PC-9 (cell line): ENCODE results near the gene USP9X. TPM values are rescaled to one million over a fixed set of nuclear protein-coding genes. Genes with fewer than 3 reads are reported as not detected.

Source experiments
- BruUV-seq: library from RNA; stranded (reverse); fragments of 400-500 nt; replicated peaks from 2 replicates; lab custom pipeline; 2021; lab: Mats Ljungman, UMichigan
- CTCF ChIA-PET: fragments of 300-600 bp; sonication (Branson Sonifier 250); formaldehyde crosslinking; loops from one replicate; lab custom pipeline; 2022; ENCODE audit warnings: antibody characterized with exemption; lab: Charles Lee
- POLR2A ChIA-PET: fragments of 300-600 bp; sonication (Branson Sonifier 250); formaldehyde crosslinking; loops from one replicate; lab custom pipeline; 2022; ENCODE audit warnings: antibody characterized with exemption; ENCODE audit not compliant: unreplicated experiment; lab: Charles Lee
- DNase-seq, 2 experiments: peaks; one replicate each; pipeline versions ENCODE4 v3.0.0 to v3.0.0-alpha.2; 2015 to 2022; ENCODE audit warnings: mixed read lengths in 1 of 2
- H2AFZ ChIP-seq: fragments of 200-600 bp; sonication (generic); 2 replicates; pipeline ENCODE4 v1.8.1; 2017; ENCODE audit warnings: antibody characterized with exemption
- H3F3A ChIP-seq: fragments of 200-600 bp; sonication (generic); 2 replicates; pipeline ENCODE4 v1.8.1; 2017; ENCODE audit warnings: antibody characterized with exemption, mild to moderate bottlenecking, low read depth; ENCODE audit not compliant: insufficient read depth
- H3K27ac ChIP-seq: fragments of 200-600 bp; sonication (generic); 2 replicates; pipeline ENCODE4 v1.6.1; 2016; ENCODE audit warnings: mixed run types
- H3K27me3 ChIP-seq: fragments of 200-600 bp; sonication (generic); 2 replicates; pipeline ENCODE4 v1.6.1; 2016; ENCODE audit warnings: low read depth, mixed run types; ENCODE audit not compliant: insufficient read depth
- H3K36me3 ChIP-seq: fragments of 200-600 bp; sonication (generic); 2 replicates; pipeline ENCODE4 v1.6.1; 2016; ENCODE audit warnings: low read depth, mixed run types
- H3K4me1 ChIP-seq: fragments of 200-600 bp; sonication (generic); replicated peaks from 2 replicates; pipeline ENCODE4 v1.6.1; 2016; ENCODE audit warnings: mixed run types; ENCODE audit not compliant: insufficient read depth
- H3K4me2 ChIP-seq: fragments of 200-600 bp; sonication (generic); 2 replicates; pipeline ENCODE4 v1.6.1; 2017; ENCODE audit warnings: mixed run types
- H3K4me3 ChIP-seq: fragments of 200-600 bp; sonication (generic); 2 replicates; pipeline ENCODE4 v1.6.1; 2016; ENCODE audit warnings: mixed run types
- H3K79me2 ChIP-seq: fragments of 200-600 bp; sonication (generic); 2 replicates; pipeline ENCODE4 v1.6.1; 2017; ENCODE audit warnings: low read depth, mixed run types
- H3K9me2 ChIP-seq: fragments of 200-600 bp; sonication (generic); 2 replicates; pipeline ENCODE4 v1.8.1; 2017; ENCODE audit warnings: mild to moderate bottlenecking; ENCODE audit not compliant: insufficient read depth
- H3K9me3 ChIP-seq: fragments of 200-600 bp; sonication (generic); 2 replicates; pipeline ENCODE4 v1.8.1; 2016; ENCODE audit warnings: low read depth; ENCODE audit not compliant: insufficient read depth
- H4K20me1 ChIP-seq: fragments of 200-600 bp; sonication (generic); 2 replicates; pipeline ENCODE4 v1.8.1; 2017; ENCODE audit not compliant: insufficient read depth
- EZH2 ChIP-seq: fragments of 200-600 bp; sonication (generic); IDR thresholded peaks from 2 replicates; pipeline ENCODE4 v1.8.0; 2017; ENCODE audit warnings: antibody characterized with exemption, low read depth
- intact Hi-C: fragments of 100-400 bp; cut with micrococcal nuclease; formaldehyde crosslinking; loops from one replicate; pipeline ENCODE4 v1.10.0; 2022; ENCODE audit not compliant: unreplicated experiment
- total RNA-seq: library from RNA; stranded (reverse); gene quantifications from 2 replicates; pipeline ENCODE4 v1.2.3, GENCODE V29; 2021
- TF ChIP-seq, protein P1 (sequence below): fragments of 200-600 bp; sonication (generic); conservative IDR thresholded peaks from 2 replicates; pipeline ENCODE4 v1.6.1; 2017; ENCODE audit warnings: mixed run types, antibody characterized with exemption, mild to moderate bottlenecking, moderate library complexity

Gene USP9X
- total RNA-seq, 1 experiment from 2014 or later, result 43.2 TPM

DNA sequence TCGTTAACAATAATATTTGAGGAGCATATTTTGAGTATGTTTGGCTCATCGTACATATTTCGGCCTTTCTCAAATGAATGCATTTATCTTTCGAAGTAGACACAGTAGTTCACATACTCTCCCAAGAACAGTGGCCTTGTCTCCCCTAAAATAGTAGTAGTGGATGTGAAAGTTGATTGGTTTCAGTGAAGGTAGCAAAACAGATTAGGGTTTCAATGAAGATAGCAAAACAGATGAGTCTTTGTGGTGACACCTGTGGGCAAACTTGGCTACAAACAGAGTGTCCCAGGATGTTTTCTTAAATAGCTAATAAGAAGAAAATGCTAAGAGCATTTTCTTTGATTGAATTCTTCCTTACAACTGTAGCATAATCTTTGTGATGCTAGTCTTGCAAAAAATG, 67.0 kb downstream of the USP9X start:
- ChIA-PET POLR2A (no interaction called here), CTCF (no interaction called here)
- no peaks in the 10 kb centered on the region for H4K20me1 ChIP-seq
- BruUV-seq, result no TSS peak
- H3F3A ChIP-seq, result no peaks in the 10 kb centered on the region
- TF ChIP-seq, protein P1, sequence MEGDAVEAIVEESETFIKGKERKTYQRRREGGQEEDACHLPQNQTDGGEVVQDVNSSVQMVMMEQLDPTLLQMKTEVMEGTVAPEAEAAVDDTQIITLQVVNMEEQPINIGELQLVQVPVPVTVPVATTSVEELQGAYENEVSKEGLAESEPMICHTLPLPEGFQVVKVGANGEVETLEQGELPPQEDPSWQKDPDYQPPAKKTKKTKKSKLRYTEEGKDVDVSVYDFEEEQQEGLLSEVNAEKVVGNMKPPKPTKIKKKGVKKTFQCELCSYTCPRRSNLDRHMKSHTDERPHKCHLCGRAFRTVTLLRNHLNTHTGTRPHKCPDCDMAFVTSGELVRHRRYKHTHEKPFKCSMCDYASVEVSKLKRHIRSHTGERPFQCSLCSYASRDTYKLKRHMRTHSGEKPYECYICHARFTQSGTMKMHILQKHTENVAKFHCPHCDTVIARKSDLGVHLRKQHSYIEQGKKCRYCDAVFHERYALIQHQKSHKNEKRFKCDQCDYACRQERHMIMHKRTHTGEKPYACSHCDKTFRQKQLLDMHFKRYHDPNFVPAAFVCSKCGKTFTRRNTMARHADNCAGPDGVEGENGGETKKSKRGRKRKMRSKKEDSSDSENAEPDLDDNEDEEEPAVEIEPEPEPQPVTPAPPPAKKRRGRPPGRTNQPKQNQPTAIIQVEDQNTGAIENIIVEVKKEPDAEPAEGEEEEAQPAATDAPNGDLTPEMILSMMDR, result no peak
- TF ChIP-seq EZH2, result no peak
- no peaks in the 10 kb centered on the region for H3K9me3 ChIP-seq
- H3K36me3 ChIP-seq, result no peaks in the 10 kb centered on the region
- intact Hi-C loops, result no loop called here
- H3K79me2 ChIP-seq, result no peaks in the 10 kb centered on the region
- DNase-seq, result no peak
- H2AFZ ChIP-seq, result no peak overlapping the region
- H3K27me3 ChIP-seq, result no peaks in the 10 kb centered on the region
- no peaks in the 10 kb centered on the region for H3K4me1 ChIP-seq
- H3K27ac ChIP-seq, result no peak overlapping the region
- no peak overlapping the region for H3K4me2 ChIP-seq
- no peak overlapping the region for H3K4me3 ChIP-seq
- no peaks in the 10 kb centered on the region for H3K9me2 ChIP-seq

DNA sequence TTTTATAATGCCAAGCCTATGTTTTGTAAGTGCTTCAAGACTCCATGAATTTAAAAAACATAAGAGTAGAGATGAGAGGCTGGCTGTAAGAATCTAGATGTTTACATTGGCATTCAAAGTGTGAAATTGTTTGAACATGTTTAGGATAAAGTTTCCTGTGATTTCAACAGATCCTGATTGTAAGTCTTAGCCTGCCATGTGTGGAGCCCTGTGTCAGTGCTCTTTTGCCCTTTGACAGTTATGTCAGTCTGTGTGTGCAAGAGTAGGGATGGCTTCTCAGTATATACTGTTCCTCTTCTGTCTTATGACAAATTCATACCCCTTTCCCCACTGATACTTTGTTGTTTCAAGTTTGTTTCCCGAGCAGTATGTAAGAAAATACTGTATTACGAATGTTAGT, 68.2 kb downstream of the USP9X start:
- Histone ChIP-seq H3K9me3 (no peaks in the 10 kb centered on the region), H3K4me1 (no peaks in the 10 kb centered on the region), H4K20me1 (no peaks in the 10 kb centered on the region), H3F3A (no peaks in the 10 kb centered on the region), H3K79me2 (no peaks in the 10 kb centered on the region), H3K27ac (no peak overlapping the region), H3K4me2 (no peak overlapping the region), H2AFZ (no peak overlapping the region), H3K27me3 (no peaks in the 10 kb centered on the region), H3K36me3 (no peaks in the 10 kb centered on the region), H3K9me2 (no peaks in the 10 kb centered on the region), H3K4me3 (no peak overlapping the region)
- TF ChIP-seq, protein P1, result no peak
- TF ChIP-seq EZH2, result no peak
- no peak for DNase-seq
- ChIA-PET POLR2A (no interaction called here), CTCF (no interaction called here)
- no TSS peak for BruUV-seq
- intact Hi-C loops, result no loop called here

DNA sequence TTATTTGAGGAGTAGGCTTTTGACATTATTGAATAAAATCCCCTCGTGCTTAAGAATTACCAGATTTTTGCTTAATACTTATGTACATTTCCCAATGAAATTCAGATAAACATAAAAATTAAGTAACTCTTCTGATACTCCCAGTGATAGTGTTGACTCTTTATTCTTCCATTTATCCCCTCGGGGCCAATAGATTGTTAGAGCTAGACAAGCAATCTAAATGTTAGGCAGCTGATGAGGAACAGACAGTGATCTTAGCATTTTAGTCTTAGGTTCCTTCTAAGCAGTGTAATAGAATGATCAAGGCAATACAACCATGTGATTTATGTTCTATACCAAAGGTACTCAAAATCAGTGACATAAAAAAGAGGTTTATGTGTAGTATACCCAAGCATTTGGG, 68.7 kb downstream of the USP9X start:
- intact Hi-C loops, result no loop called here
- H3K79me2 ChIP-seq, result no peaks in the 10 kb centered on the region
- H3K4me3 ChIP-seq, result no peak overlapping the region
- POLR2A ChIA-PET, result no interaction called here
- TF ChIP-seq EZH2, result no peak
- TF ChIP-seq, protein P1, result no peak
- no peaks in the 10 kb centered on the region for H3K36me3 ChIP-seq
- H3K4me2 ChIP-seq, result no peak overlapping the region
- no peaks in the 10 kb centered on the region for H3K27me3 ChIP-seq
- no peaks in the 10 kb centered on the region for H4K20me1 ChIP-seq
- H2AFZ ChIP-seq, result no peak overlapping the region
- CTCF ChIA-PET, result no interaction called here
- no peak for DNase-seq
- H3K4me1 ChIP-seq, result no peaks in the 10 kb centered on the region
- BruUV-seq, result no TSS peak
- no peaks in the 10 kb centered on the region for H3K9me2 ChIP-seq
- H3F3A ChIP-seq, result no peaks in the 10 kb centered on the region
- no peaks in the 10 kb centered on the region for H3K9me3 ChIP-seq
- no peak overlapping the region for H3K27ac ChIP-seq
